HepG2 (cell line): ENCODE results near the gene PSMG1. TPM values are rescaled to one million over a fixed set of nuclear protein-coding genes. Genes with fewer than 3 reads are reported as not detected.

Source experiments
- GATA4 ChIP-seq: sonication (generic); IDR thresholded peaks from 2 replicates; pipeline ENCODE4 v1.6.1; 2016; ENCODE audit warnings: antibody characterized with exemption, low read depth, borderline replicate concordance
- KAT8 ChIP-seq: IDR thresholded peaks from 2 replicates; pipeline ENCODE4 v1.6.1; 2016; ENCODE audit warnings: missing genetic modification reagents, missing compliant biosample characterization
- MBD4 ChIP-seq: IDR thresholded peaks from 2 replicates; pipeline ENCODE4 v1.6.1; 2012; ENCODE audit warnings: low read length, inconsistent platforms, borderline replicate concordance
- NFYB ChIP-seq: sonication (generic); formaldehyde crosslinking; IDR thresholded peaks from 2 replicates; pipeline ENCODE4 v1.4.0; 2020; ENCODE audit warnings: missing genetic modification reagents
- RBM22 ChIP-seq: fragments of 200-400 bp; formaldehyde crosslinking; optimal IDR thresholded peaks from 2 replicates; pipeline ENCODE3; 2017; ENCODE audit warnings: mild to moderate bottlenecking, low read length, moderate library complexity
- ZBTB3 ChIP-seq: sonication (generic); formaldehyde crosslinking; IDR thresholded peaks from 2 replicates; pipeline ENCODE4 v1.4.0; 2020; ENCODE audit warnings: low read depth, mild to moderate bottlenecking, moderate library complexity, missing genetic modification reagents, borderline replicate concordance
- ZNF263 ChIP-seq: sonication (generic); formaldehyde crosslinking; IDR thresholded peaks from 2 replicates; pipeline ENCODE4 v1.4.0; 2020; ENCODE audit warnings: missing genetic modification reagents
- polyA plus RNA-seq, 8 experiments: library from polyadenylated mRNA; depleted of rRNA in 3 of 8; stranded (reverse) in 7 of 8; unstranded in 1 of 8; fragments of >200 nt; fragmentation: Illumina TruSeq in 4 of 8; extraction: Trizol in 4 of 8; gene quantifications; 2 replicates each; pipeline versions ENCODE4 v1.2.1 to v1.2.3, GENCODE V29; 2011 to 2016; ENCODE audit warnings: low read depth in 4 of 8, missing spikeins in 1 of 8, mixed read lengths in 1 of 8; ENCODE audit not compliant: insufficient read depth in 1 of 8
- total RNA-seq, 5 experiments: library from RNA; depleted of rRNA; stranded (reverse); fragments of >200 nt; fragmentation: Illumina TruSeq; extraction: Trizol; gene quantifications; 2 replicates each; pipeline ENCODE4 v1.2.3, GENCODE V29; 2016; ENCODE audit warnings: low read depth in 1 of 5
- TF ChIP-seq, protein P1 (sequence below): sonication (generic); formaldehyde crosslinking; IDR thresholded peaks from 2 replicates; pipeline ENCODE4 v1.4.0; 2020; ENCODE audit warnings: missing genetic modification reagents, borderline replicate concordance
- TF ChIP-seq, protein P2 (sequence below): sonication (generic); formaldehyde crosslinking; IDR thresholded peaks from 2 replicates; pipeline ENCODE4 v1.4.0; 2020; ENCODE audit warnings: mild to moderate bottlenecking, missing genetic modification reagents
- TF ChIP-seq, protein P3 (sequence below): sonication (generic); formaldehyde crosslinking; IDR thresholded peaks from 2 replicates; pipeline ENCODE4 v1.4.0; 2020; ENCODE audit warnings: missing genetic modification reagents

Gene PSMG1
- total and polyA plus RNA-seq, 2 of the 13 experiments (the other 11 are each of a cell fraction or from before 2014, with no cell fraction given): 63.6 to 173 TPM

- TF ChIP-seq, protein P1, sequence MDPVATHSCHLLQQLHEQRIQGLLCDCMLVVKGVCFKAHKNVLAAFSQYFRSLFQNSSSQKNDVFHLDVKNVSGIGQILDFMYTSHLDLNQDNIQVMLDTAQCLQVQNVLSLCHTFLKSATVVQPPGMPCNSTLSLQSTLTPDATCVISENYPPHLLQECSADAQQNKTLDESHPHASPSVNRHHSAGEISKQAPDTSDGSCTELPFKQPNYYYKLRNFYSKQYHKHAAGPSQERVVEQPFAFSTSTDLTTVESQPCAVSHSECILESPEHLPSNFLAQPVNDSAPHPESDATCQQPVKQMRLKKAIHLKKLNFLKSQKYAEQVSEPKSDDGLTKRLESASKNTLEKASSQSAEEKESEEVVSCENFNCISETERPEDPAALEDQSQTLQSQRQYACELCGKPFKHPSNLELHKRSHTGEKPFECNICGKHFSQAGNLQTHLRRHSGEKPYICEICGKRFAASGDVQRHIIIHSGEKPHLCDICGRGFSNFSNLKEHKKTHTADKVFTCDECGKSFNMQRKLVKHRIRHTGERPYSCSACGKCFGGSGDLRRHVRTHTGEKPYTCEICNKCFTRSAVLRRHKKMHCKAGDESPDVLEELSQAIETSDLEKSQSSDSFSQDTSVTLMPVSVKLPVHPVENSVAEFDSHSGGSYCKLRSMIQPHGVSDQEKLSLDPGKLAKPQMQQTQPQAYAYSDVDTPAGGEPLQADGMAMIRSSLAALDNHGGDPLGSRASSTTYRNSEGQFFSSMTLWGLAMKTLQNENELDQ (CRISPR knock-in tag): no peak
- no peak for TF ChIP-seq ZBTB3
- TF ChIP-seq KAT8 (CRISPR knock-in tag): no peak
- no peak for TF ChIP-seq MBD4
- TF ChIP-seq, protein P2, sequence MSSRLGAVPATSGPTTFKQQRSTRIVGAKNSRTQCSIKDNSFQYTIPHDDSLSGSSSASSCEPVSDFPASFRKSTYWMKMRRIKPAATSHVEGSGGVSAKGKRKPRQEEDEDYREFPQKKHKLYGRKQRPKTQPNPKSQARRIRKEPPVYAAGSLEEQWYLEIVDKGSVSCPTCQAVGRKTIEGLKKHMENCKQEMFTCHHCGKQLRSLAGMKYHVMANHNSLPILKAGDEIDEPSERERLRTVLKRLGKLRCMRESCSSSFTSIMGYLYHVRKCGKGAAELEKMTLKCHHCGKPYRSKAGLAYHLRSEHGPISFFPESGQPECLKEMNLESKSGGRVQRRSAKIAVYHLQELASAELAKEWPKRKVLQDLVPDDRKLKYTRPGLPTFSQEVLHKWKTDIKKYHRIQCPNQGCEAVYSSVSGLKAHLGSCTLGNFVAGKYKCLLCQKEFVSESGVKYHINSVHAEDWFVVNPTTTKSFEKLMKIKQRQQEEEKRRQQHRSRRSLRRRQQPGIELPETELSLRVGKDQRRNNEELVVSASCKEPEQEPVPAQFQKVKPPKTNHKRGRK (CRISPR knock-in tag): no peak
- TF ChIP-seq ZNF263: no peak
- no peak for TF ChIP-seq NFYB
- TF ChIP-seq, protein P3, sequence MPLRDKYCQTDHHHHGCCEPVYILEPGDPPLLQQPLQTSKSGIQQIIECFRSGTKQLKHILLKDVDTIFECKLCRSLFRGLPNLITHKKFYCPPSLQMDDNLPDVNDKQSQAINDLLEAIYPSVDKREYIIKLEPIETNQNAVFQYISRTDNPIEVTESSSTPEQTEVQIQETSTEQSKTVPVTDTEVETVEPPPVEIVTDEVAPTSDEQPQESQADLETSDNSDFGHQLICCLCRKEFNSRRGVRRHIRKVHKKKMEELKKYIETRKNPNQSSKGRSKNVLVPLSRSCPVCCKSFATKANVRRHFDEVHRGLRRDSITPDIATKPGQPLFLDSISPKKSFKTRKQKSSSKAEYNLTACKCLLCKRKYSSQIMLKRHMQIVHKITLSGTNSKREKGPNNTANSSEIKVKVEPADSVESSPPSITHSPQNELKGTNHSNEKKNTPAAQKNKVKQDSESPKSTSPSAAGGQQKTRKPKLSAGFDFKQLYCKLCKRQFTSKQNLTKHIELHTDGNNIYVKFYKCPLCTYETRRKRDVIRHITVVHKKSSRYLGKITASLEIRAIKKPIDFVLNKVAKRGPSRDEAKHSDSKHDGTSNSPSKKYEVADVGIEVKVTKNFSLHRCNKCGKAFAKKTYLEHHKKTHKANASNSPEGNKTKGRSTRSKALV (CRISPR knock-in tag): no peak
- TF ChIP-seq RBM22: no peak
- no peak for TF ChIP-seq GATA4
These were observed 13.1 kb upstream of the PSMG1 start (continued) for GRCh38 chr21:39196310-39196709.
